ENCODE data around the gene HERC2. TPM values are rescaled to one million over a fixed set of nuclear protein-coding genes. Genes with fewer than 3 reads are reported as not detected.
A peak's percentile ranks its signal among the peaks of the same experiment; 100 is the strongest.

HERC2 gene
- total and polyA plus RNA-seq, 12 donors = 24.4 to 77.0 (median 60.3) TPM

DNA sequence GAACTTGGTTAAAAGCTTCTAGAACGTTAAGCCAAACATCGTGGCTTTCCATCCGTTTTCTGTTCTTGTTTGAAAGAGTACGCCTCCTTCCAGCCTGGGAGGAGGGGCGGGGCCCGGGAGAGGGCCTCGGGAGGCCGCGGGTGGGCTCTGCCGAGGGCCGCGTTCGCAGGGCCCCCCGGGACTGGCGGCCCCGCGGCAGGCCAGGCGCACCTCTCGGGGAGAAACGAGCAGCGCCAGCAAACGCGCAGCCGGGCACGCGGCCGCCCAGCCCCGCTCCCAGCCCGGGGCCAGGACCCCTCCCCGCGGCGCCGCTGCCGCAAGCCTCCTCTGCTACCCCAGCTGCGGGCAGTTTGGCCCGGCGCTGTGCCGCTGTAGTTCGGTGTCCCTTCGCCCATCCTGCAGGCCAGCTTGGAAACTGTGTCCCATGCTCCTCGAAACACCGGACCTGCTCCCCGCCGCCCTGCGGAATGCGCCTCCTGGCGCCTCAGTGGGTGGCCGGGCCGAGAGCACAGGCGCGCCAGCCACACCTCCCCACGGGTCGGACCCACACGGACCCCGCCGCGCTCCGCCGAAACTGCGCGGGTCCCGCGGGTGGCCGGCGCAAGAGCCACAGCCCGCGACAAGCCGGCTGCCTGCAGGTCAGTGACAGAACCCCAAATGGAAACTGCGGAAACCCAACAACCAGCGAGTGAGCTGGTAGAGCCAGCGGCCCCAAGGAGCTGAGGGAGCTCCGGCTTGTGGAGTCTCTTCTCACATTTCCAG, 225.1 kb downstream of the HERC2 start:
- intact Hi-C loops (cut with DNase I) = no loop called here
- no peak for DNase-seq
- H3K4me3 ChIP-seq = peak overlapping the region in 9 of 10 donors; percentile 44 to 64 (median 52)
- no peaks in the 10 kb centered on the region for H3K36me3 ChIP-seq
- H3K27me3 ChIP-seq = peaks cover 0 to 96% (median 76%) of the 10 kb centered on the region in 7 donors
- peaks cover 0 to 2% (median under 1%) of the 10 kb centered on the region in 11 donors for H3K9me3 ChIP-seq
- TF ChIP-seq, protein P1, sequence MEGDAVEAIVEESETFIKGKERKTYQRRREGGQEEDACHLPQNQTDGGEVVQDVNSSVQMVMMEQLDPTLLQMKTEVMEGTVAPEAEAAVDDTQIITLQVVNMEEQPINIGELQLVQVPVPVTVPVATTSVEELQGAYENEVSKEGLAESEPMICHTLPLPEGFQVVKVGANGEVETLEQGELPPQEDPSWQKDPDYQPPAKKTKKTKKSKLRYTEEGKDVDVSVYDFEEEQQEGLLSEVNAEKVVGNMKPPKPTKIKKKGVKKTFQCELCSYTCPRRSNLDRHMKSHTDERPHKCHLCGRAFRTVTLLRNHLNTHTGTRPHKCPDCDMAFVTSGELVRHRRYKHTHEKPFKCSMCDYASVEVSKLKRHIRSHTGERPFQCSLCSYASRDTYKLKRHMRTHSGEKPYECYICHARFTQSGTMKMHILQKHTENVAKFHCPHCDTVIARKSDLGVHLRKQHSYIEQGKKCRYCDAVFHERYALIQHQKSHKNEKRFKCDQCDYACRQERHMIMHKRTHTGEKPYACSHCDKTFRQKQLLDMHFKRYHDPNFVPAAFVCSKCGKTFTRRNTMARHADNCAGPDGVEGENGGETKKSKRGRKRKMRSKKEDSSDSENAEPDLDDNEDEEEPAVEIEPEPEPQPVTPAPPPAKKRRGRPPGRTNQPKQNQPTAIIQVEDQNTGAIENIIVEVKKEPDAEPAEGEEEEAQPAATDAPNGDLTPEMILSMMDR (IDR thresholded peaks at IDR 0.05) = peak in 4 of 9 donors; percentile 7 to 34 (median 18)
- peak overlapping the region in 5 of 10 donors; percentile 31 to 69 (median 48) for H3K27ac ChIP-seq
- peaks cover 8 to 44% (median 36%) of the 10 kb centered on the region in 9 donors for H3K4me1 ChIP-seq
- WGBS, 2 donors = 2 to 3% methylated on average over 68 to 72 of the region's 72 CpGs
- ATAC-seq = peak in 2 of 8 donors; percentile 2 to 17

DNA sequence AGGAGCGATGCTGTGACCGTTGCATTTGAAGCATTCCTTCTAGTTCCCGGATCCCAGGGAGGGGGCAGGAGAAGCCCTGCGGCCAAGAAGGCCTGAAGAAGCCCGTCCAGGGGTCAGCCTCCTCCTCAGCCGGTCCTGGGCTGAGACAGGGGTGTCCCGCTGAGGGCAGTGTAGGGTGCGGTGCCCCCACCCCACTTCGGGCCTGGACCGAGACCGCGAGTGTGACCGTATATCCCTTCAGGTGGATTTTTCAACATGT, 225.6 kb downstream of the HERC2 start:
- intact Hi-C loops (cut with DNase I) = no loop called here
- H3K27me3 ChIP-seq = peaks cover 0 to 100% (median 75%) of the 10 kb centered on the region in 7 donors
- peaks cover 0 to 7% (median 5%) of the 10 kb centered on the region in 11 donors for H3K9me3 ChIP-seq
- peak overlapping the region in 9 of 10 donors; percentile 44 to 64 (median 52) for H3K4me3 ChIP-seq
- H3K27ac ChIP-seq = peak overlapping the region in 5 of 10 donors; percentile 31 to 69 (median 48)
- TF ChIP-seq, protein P1 (IDR thresholded peaks at IDR 0.05) = no peak
- H3K4me1 ChIP-seq = peaks cover 8 to 44% (median 36%) of the 10 kb centered on the region in 9 donors
- no peak for DNase-seq
- ATAC-seq = peak in 1 of 8 donors; percentile 6
- no peaks in the 10 kb centered on the region for H3K36me3 ChIP-seq
- 0 to 1% methylated on average over 13 of the region's 13 CpGs for WGBS, 2 donors

DNA sequence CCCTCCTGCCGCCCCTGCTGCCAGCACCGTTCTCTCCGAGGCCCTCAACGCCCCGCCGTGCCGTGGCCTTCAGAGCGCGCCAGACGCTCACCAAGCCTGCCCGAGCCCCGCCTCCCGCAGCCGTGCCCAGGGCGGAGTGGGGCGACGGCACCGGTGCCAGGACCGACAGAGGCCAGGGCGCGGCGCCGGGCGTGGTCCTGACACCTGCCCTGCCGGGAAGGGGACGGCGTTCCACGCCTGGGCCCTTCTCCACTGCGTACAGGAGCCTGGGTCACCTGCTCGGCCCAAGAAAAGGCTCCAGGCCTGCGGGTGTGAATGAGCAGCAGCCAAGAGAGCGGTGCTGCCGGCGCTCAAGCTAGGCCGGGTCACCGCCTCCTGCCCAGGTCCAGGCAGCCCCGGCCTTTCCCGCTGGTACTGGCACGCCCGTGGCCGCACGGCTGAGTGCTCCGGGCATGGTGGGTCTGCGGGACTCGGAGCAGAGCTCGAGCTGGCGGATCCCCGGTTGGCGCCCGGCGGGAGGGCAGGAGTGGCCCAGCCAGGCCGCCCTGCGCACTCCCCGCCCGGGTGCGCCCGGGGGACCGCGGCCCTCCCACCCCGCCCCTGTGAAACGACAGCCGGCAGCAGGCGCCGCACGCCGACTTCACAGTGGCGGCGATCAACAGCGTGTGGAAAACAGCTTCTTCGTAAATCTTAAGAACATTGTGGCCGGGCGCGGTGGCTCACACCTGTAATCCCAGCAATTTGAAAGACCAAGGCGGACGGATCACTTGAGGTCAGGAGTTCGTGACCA, 227.1 kb downstream of the HERC2 start:
- Histone ChIP-seq H3K27me3 (peaks cover 0 to 98% (median 67%) of the 10 kb centered on the region in 7 donors), H3K4me3 (peak overlapping the region; percentile 41 to 64 (median 51)), H3K4me1 (peaks cover 8 to 44% (median 36%) of the 10 kb centered on the region in 9 donors), H3K9me3 (peaks cover 0 to 20% (median 12%) of the 10 kb centered on the region in 11 donors), H3K36me3 (no peaks in the 10 kb centered on the region), H3K27ac (peak overlapping the region in 9 of 10 donors; percentile 14 to 69 (median 63))
- ATAC-seq (peak; percentile 20 to 73 (median 38)), DNase-seq (peak in 1 of 2 donors; percentile 61)
- intact Hi-C loops (cut with DNase I) = no loop called here
- 2% methylated on average over 71 to 76 of the region's 76 CpGs for WGBS, 2 donors
- TF ChIP-seq, protein P1 (IDR thresholded peaks at IDR 0.05) = no peak

Data from heart right ventricle (tissue), 16 donors.